ENCODE data around the gene KRTAP5-4. TPM values are rescaled to one million over a fixed set of nuclear protein-coding genes. Genes with fewer than 3 reads are reported as not detected.
"Not testable (repeated sequence)": the region's sequence is repeated elsewhere in the genome, so short reads cannot be mapped to it uniquely, and the experiment has no call there.

KRTAP5-4 gene
- total and polyA plus RNA-seq, 2 donors (not counting 1 experiment from before 2014, with no cell fraction given): not detected

DNA sequence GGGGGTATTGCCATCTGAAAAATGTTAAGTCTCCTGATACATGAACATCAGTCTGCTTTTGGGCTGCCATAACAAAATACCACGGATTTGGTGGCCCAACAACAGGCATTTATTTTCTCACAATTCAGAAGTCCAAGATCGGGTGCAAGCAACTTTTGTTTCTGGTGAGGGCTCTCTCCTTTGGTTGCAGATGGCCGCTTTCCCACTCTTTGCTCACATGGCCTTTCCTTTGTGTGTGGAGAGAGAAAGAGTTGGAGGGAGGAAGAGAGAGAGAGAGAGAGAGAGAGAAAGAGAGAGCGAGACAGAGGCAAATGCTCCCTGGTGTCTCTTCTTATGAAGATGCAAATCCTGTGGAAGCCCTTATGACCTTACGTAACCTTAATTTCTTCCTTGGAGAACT, 21.3 kb downstream of the KRTAP5-4 start:
- H3K27ac Mint-ChIP-seq: no peak overlapping the region
- no peak for ATAC-seq (ENCODE audit: low read depth)
- no peak for DNase-seq
- Histone ChIP-seq H3K79me2 (ENCODE audit: control insufficient read depth, insufficient read depth, low read length) (no peaks in the 10 kb centered on the region), H4K20me1 (ENCODE audit: control insufficient read depth, insufficient read depth, low read length, poor library complexity, severe bottlenecking) (no peaks in the 10 kb centered on the region), H2AFZ (ENCODE audit: insufficient read depth, low read depth, low read length, poor library complexity, severe bottlenecking) (no peak overlapping the region), H3K36me3 (replicated peaks in 1 of 2; ENCODE audit: control extremely low read depth in 1 of 2, control insufficient read depth in 1 of 2, extremely low read depth in 1 of 2, insufficient read depth in 2 of 2, low read length in 1 of 2) (no peaks in the 10 kb centered on the region), H3K4me3 (ENCODE audit: control extremely low read depth in 1 of 5, extremely low read depth in 1 of 5, insufficient read depth in 1 of 5, low read depth in 2 of 5, low read length in 4 of 5) (no peak overlapping the region), H3K4me1 (ENCODE audit: control insufficient read depth in 2 of 2, insufficient read depth in 2 of 2, low read length in 2 of 2) (peaks cover 0 to 7% of the 10 kb centered on the region in 2 donors), H3K27me3 (replicated peaks in 1 of 4; ENCODE audit: control extremely low read depth in 1 of 4, control insufficient read depth in 3 of 4, insufficient read depth in 4 of 4, low read length in 3 of 4) (peaks cover 0 to 16% (median 4%) of the 10 kb centered on the region in 4 experiments), H3K9ac (ENCODE audit: low read length) (no peak overlapping the region), H3K4me2 (replicated peaks; ENCODE audit: low read depth, low read length, poor library complexity, severe bottlenecking) (no peak overlapping the region), H3K27ac (ENCODE audit: low read length in 2 of 2) (no peak overlapping the region), H3K9me3 (ENCODE audit: control extremely low read depth in 1 of 3, control insufficient read depth in 2 of 3, insufficient read depth in 1 of 3, low read length in 2 of 3) (no peaks in the 10 kb centered on the region)
- intact Hi-C loops (cut with micrococcal nuclease): no loop called here
- CTCF ChIA-PET: interaction anchor here (0.8 to 1.1 kb wide), 2 partner anchors 14 to 26 kb away, joined by 4 to 5 read pairs; no protein-coding TSS in a partner anchor
- TF ChIP-seq, protein P1, sequence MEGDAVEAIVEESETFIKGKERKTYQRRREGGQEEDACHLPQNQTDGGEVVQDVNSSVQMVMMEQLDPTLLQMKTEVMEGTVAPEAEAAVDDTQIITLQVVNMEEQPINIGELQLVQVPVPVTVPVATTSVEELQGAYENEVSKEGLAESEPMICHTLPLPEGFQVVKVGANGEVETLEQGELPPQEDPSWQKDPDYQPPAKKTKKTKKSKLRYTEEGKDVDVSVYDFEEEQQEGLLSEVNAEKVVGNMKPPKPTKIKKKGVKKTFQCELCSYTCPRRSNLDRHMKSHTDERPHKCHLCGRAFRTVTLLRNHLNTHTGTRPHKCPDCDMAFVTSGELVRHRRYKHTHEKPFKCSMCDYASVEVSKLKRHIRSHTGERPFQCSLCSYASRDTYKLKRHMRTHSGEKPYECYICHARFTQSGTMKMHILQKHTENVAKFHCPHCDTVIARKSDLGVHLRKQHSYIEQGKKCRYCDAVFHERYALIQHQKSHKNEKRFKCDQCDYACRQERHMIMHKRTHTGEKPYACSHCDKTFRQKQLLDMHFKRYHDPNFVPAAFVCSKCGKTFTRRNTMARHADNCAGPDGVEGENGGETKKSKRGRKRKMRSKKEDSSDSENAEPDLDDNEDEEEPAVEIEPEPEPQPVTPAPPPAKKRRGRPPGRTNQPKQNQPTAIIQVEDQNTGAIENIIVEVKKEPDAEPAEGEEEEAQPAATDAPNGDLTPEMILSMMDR (IDR thresholded peaks at IDR 0.05): no peak
- TF ChIP-seq EZH2 (IDR thresholded peaks at IDR 0.05; ENCODE audit: borderline replicate concordance, insufficient read depth, low read depth, low read length, poor library complexity, severe bottlenecking): no peak
- H3K9me3 Mint-ChIP-seq (ENCODE audit: insufficient read depth): no peaks in the 10 kb centered on the region
- peaks cover 10% of the 10 kb centered on the region for H3K4me1 Mint-ChIP-seq
- whole genome bisulfite sequencing (ENCODE audit: insufficient coverage): 100% methylated on average over 1 of the region's 5 CpGs
- no peak overlapping the region for H3K4me3 Mint-ChIP-seq
- POLR2A ChIA-PET: no interaction called here
- H3K27me3 Mint-ChIP-seq: peaks cover 47% of the 10 kb centered on the region

DNA sequence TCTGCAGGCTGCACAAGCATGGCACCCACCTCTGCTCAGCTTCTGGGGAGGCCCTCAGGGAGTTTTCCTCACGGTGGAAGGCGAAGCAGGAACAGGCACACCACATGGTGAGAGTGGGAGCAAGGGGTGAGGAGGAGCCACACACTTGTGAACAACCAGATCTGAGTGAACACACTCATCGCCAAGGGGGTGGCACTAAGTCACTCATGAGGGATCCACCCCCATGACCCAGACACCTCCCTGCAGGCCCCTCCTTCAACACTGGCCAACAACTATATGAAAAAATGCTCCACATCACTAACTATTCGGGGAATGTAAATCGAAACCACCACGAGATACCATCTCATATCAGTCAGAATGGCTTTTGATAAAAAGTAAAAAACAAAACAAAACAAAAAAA, 23.1 kb downstream of the KRTAP5-4 start:
- Mint-ChIP-seq H3K4me1 (peaks cover 12% of the 10 kb centered on the region), H3K4me3 (no peak overlapping the region), H3K9me3 (ENCODE audit: insufficient read depth) (no peaks in the 10 kb centered on the region), H3K27ac (no peak overlapping the region), H3K27me3 (peaks cover 52% of the 10 kb centered on the region)
- H3K9me3 ChIP-seq (ENCODE audit: control extremely low read depth in 1 of 3, control insufficient read depth in 2 of 3, insufficient read depth in 1 of 3, low read length in 2 of 3): no peaks in the 10 kb centered on the region
- no peak for ATAC-seq (ENCODE audit: low read depth)
- H4K20me1 ChIP-seq (ENCODE audit: control insufficient read depth, insufficient read depth, low read length, poor library complexity, severe bottlenecking): no peaks in the 10 kb centered on the region
- WGBS (ENCODE audit: insufficient coverage): 92% methylated on average over 2 of the region's 6 CpGs
- H3K27ac ChIP-seq (ENCODE audit: low read length in 2 of 2): no peak overlapping the region
- POLR2A ChIA-PET: no interaction called here
- no peak overlapping the region for H3K9ac ChIP-seq (ENCODE audit: low read length)
- no peaks in the 10 kb centered on the region for H3K79me2 ChIP-seq (ENCODE audit: control insufficient read depth, insufficient read depth, low read length)
- no peak for TF ChIP-seq EZH2 (IDR thresholded peaks at IDR 0.05; ENCODE audit: borderline replicate concordance, insufficient read depth, low read depth, low read length, poor library complexity, severe bottlenecking)
- TF ChIP-seq, protein P1 (IDR thresholded peaks at IDR 0.05): no peak
- H3K36me3 ChIP-seq (replicated peaks in 1 of 2; ENCODE audit: control extremely low read depth in 1 of 2, control insufficient read depth in 1 of 2, extremely low read depth in 1 of 2, insufficient read depth in 2 of 2, low read length in 1 of 2): no peaks in the 10 kb centered on the region
- CTCF ChIA-PET: interaction anchor here (0.7 to 1.5 kb wide), 2 partner anchors 24 to 28 kb away, joined by 3 to 6 read pairs; no protein-coding TSS in a partner anchor
- no peaks in the 10 kb centered on the region for H3K4me1 ChIP-seq (ENCODE audit: control insufficient read depth in 2 of 2, insufficient read depth in 2 of 2, low read length in 2 of 2)
- DNase-seq: no peak
- H3K4me3 ChIP-seq (ENCODE audit: control extremely low read depth in 1 of 5, extremely low read depth in 1 of 5, insufficient read depth in 1 of 5, low read depth in 2 of 5, low read length in 4 of 5): no peak overlapping the region
- no peak overlapping the region for H2AFZ ChIP-seq (ENCODE audit: insufficient read depth, low read depth, low read length, poor library complexity, severe bottlenecking)
- peaks cover 0 to 19% (median 4%) of the 10 kb centered on the region in 4 experiments for H3K27me3 ChIP-seq (replicated peaks in 1 of 4; ENCODE audit: control extremely low read depth in 1 of 4, control insufficient read depth in 3 of 4, insufficient read depth in 4 of 4, low read length in 3 of 4)
- intact Hi-C loops (cut with micrococcal nuclease): no loop called here
- no peak overlapping the region for H3K4me2 ChIP-seq (replicated peaks; ENCODE audit: low read depth, low read length, poor library complexity, severe bottlenecking)

DNA sequence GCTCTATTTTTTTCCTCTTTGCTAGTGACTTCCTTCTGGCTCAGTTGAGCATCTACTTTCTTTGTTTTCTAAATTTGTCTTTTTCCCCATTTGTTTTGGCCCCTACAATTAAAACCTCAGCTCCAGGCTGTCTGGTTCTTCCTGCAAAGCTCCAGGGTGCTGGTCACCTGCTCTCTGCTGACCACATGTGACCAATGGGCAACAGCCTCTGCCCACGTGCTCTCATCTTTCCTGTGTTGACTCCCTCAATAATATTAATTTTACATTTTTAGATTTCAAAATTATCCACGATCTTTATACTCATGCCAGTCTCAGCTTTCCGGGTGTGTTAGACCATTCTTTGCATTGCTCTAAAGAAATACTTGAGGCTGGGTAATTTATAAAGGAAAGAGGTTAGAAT, 23.5 kb downstream of the KRTAP5-4 start:
- ATAC-seq (ENCODE audit: low read depth); H3K27ac ChIP-seq (ENCODE audit: low read length in 2 of 2); H3K4me3 ChIP-seq (ENCODE audit: control extremely low read depth in 1 of 5, extremely low read depth in 1 of 5, insufficient read depth in 1 of 5, low read depth in 2 of 5, low read length in 4 of 5); DNase-seq; H3K4me1 ChIP-seq (ENCODE audit: control insufficient read depth in 2 of 2, insufficient read depth in 2 of 2, low read length in 2 of 2); H3K36me3 ChIP-seq (replicated peaks in 1 of 2; ENCODE audit: control extremely low read depth in 1 of 2, control insufficient read depth in 1 of 2, extremely low read depth in 1 of 2, insufficient read depth in 2 of 2, low read length in 1 of 2); H3K79me2 ChIP-seq (ENCODE audit: control insufficient read depth, insufficient read depth, low read length); H3K9me3 Mint-ChIP-seq (ENCODE audit: insufficient read depth); POLR2A ChIA-PET; H4K20me1 ChIP-seq (ENCODE audit: control insufficient read depth, insufficient read depth, low read length, poor library complexity, severe bottlenecking); H3K9me3 ChIP-seq (ENCODE audit: control extremely low read depth in 1 of 3, control insufficient read depth in 2 of 3, insufficient read depth in 1 of 3, low read length in 2 of 3); H3K4me3 Mint-ChIP-seq; H2AFZ ChIP-seq (ENCODE audit: insufficient read depth, low read depth, low read length, poor library complexity, severe bottlenecking); intact Hi-C loops (cut with micrococcal nuclease); H3K27ac Mint-ChIP-seq; H3K4me2 ChIP-seq (replicated peaks; ENCODE audit: low read depth, low read length, poor library complexity, severe bottlenecking); H3K9ac ChIP-seq (ENCODE audit: low read length): not testable (repeated sequence)
- no CpG with 5 or more reads among the region's 3 CpGs for WGBS (ENCODE audit: insufficient coverage)
- H3K27me3 ChIP-seq (replicated peaks in 1 of 4; ENCODE audit: control extremely low read depth in 1 of 4, control insufficient read depth in 3 of 4, insufficient read depth in 4 of 4, low read length in 3 of 4): peaks cover 0 to 19% (median 4%) of the 10 kb centered on the region in 4 experiments
- CTCF ChIA-PET: interaction anchor here (1.0 to 1.5 kb wide), 2 partner anchors 23 to 41 kb away, joined by 3 to 6 read pairs; no protein-coding TSS in a partner anchor
- peaks cover 12% of the 10 kb centered on the region for H3K4me1 Mint-ChIP-seq
- peaks cover 52% of the 10 kb centered on the region for H3K27me3 Mint-ChIP-seq

All from B cell (primary cell).